Muscle layer of duodenum (tissue), 2 donors: ENCODE measurements around the gene RAP2A.

Experiments
- H3K27ac ChIP-seq: one replicate; pipeline ENCODE4 v1.7.0; 2013; ENCODE audit warnings: mild to moderate bottlenecking, low read length
- H3K27me3 ChIP-seq: one replicate; pipeline ENCODE4 v1.7.0; 2013; ENCODE audit warnings: low read depth, mild to moderate bottlenecking, control low read depth, low read length
- H3K36me3 ChIP-seq, 2 donors: one replicate each; pipeline ENCODE4 v1.7.0; 2013; ENCODE audit warnings: low read length in 2 of 2, control low read depth in 1 of 2, mild to moderate bottlenecking in 1 of 2; ENCODE audit not compliant: insufficient read depth in 2 of 2, control insufficient read depth in 1 of 2
- H3K4me1 ChIP-seq, 2 donors: one replicate each; pipeline ENCODE4 v1.7.0; 2013; ENCODE audit warnings: low read length in 2 of 2, mild to moderate bottlenecking in 2 of 2, control low read depth in 1 of 2, moderate library complexity in 1 of 2; ENCODE audit not compliant: insufficient read depth in 2 of 2, control insufficient read depth in 1 of 2
- H3K4me3 ChIP-seq, 2 donors: one replicate each; pipeline ENCODE4 v1.7.0; 2013; ENCODE audit warnings: low read length in 2 of 2, low read depth in 1 of 2, mild to moderate bottlenecking in 1 of 2
- H3K9me3 ChIP-seq, 2 donors: one replicate each; pipeline ENCODE4 v1.7.0; 2013; ENCODE audit warnings: low read length in 2 of 2, control low read depth in 1 of 2, mild to moderate bottlenecking in 1 of 2; ENCODE audit not compliant: control insufficient read depth in 1 of 2
- donor health status: healthy.

RAP2A gene

GRCh38 chr13:97423300-97424045 lies 10.5 kb upstream of the RAP2A start:
- H3K9me3 ChIP-seq: no peaks in the 10 kb centered on the region
- no peak overlapping the region for H3K4me3 ChIP-seq
- H3K4me1 ChIP-seq: no peaks in the 10 kb centered on the region
- H3K27me3 ChIP-seq: no peaks in the 10 kb centered on the region
- H3K36me3 ChIP-seq: no peaks in the 10 kb centered on the region
- no peak overlapping the region for H3K27ac ChIP-seq

GRCh38 chr13:97425590-97425989 lies 8.4 kb upstream of the RAP2A start:
- Histone ChIP-seq H3K36me3 (no peaks in the 10 kb centered on the region), H3K4me3 (no peak overlapping the region), H3K27me3 (no peaks in the 10 kb centered on the region), H3K4me1 (peaks cover 0 to 6% of the 10 kb centered on the region in 2 donors), H3K27ac (no peak overlapping the region), H3K9me3 (no peaks in the 10 kb centered on the region)

GRCh38 chr13:97426695-97427094 lies 7.3 kb upstream of the RAP2A start:
- H3K4me1 ChIP-seq: peaks cover 0 to 8% of the 10 kb centered on the region in 2 donors
- H3K27me3 ChIP-seq: no peaks in the 10 kb centered on the region
- no peaks in the 10 kb centered on the region for H3K9me3 ChIP-seq
- H3K36me3 ChIP-seq: no peaks in the 10 kb centered on the region
- no peak overlapping the region for H3K4me3 ChIP-seq
- no peak overlapping the region for H3K27ac ChIP-seq

- Histone ChIP-seq H3K27me3 (no peaks in the 10 kb centered on the region), H3K9me3 (no peaks in the 10 kb centered on the region), H3K4me1 (peaks cover 0 to 14% of the 10 kb centered on the region in 2 donors), H3K36me3 (peaks cover 0 to 4% of the 10 kb centered on the region in 2 donors), H3K27ac (no peak overlapping the region), H3K4me3 (peak overlapping the region; percentile 16 to 34)
Measured at GRCh38 chr13:97429681-97430081, 4.3 kb upstream of the RAP2A start.

GRCh38 chr13:97430296-97430695 lies 3.7 kb upstream of the RAP2A start:
- Histone ChIP-seq H3K9me3 (no peaks in the 10 kb centered on the region), H3K4me1 (peaks cover 0 to 14% of the 10 kb centered on the region in 2 donors), H3K4me3 (no peak overlapping the region), H3K27ac (no peak overlapping the region), H3K27me3 (no peaks in the 10 kb centered on the region), H3K36me3 (peaks cover 0 to 4% of the 10 kb centered on the region in 2 donors)

- peaks cover 0 to 4% of the 10 kb centered on the region in 2 donors for H3K36me3 ChIP-seq
- H3K27ac ChIP-seq: no peak overlapping the region
- no peaks in the 10 kb centered on the region for H3K9me3 ChIP-seq
- no peaks in the 10 kb centered on the region for H3K27me3 ChIP-seq
- H3K4me3 ChIP-seq: no peak overlapping the region
- peaks cover 3 to 21% of the 10 kb centered on the region in 2 donors for H3K4me1 ChIP-seq
Measured at GRCh38 chr13:97431171-97431764, 2.7 kb upstream of the RAP2A start.

DNA sequence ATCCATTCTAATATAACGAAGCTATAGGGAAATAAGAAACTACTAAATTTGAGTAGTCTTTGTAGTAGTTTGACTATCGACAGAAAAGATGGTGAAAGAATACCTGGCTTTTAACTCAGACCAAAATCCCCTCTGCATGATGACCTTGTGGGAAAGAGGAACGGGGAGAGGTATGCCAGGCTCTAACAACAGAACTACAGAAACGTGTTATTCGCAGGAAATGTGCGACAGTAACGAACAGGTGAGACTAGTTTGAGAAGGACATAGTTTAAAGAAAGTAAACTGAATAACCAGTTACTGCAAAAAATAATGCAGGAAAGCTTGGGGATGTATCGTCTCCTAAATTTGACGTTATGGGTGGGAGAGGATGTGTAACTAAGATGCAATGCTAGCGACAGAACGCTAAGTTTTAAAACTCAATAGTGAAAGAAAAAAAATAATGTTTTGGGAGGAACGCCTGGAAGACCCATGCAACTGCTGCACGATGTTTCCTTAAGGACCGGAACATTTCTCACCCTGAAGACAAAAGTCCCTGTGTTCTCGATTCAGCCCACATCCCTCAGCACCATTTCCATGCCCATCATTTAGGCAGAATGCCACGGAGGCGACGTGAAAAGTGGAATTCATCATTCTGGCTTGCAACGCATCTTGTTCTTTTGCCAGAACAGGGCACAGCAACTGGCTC lies 1.6 kb upstream of the RAP2A start:
- Histone ChIP-seq H3K27me3 (no peaks in the 10 kb centered on the region), H3K27ac (peak overlapping the region; percentile 77), H3K36me3 (peaks cover 0 to 4% of the 10 kb centered on the region in 2 donors), H3K9me3 (no peaks in the 10 kb centered on the region), H3K4me3 (peak overlapping the region; percentile 81 to 95), H3K4me1 (peaks cover 3 to 22% of the 10 kb centered on the region in 2 donors)

DNA sequence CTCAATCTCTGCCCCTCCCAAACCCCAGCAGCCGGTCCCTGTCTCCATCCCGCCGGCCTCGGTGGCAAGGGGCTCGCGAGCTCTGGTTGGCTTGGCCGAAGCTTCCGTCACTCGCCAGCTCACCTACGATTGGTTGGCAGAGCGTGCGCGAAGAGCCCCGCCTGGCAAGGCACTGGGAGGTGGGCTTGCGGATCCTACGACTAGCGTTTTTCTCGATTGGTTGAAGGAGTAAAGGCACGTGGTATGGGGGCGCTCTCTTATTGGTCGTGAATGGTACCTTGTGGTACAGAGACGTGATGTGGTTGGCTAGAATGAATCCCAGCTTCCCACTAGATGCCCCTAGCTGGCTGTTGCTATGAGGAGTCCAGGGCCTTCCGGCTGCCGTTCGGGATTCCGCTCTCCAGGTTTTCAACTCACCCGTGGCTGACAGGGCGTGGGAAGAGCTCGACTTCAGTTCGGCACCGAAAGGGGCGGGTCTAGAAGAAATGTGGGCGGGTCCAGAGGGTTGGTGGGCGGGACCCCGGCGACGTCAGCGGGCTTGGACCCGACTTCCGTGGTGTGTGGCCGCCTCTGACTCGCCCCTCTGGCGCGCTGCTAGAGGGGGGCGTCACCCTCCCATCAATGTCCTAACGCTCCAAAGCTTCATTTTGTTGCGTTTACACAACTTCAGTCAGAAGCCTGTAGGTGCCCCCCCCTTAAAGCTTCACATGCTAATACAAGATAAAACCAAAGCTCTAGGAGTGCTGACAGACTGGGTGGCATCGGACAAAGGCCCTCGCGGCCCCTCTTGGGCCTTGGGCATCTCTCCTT lies 847 bp upstream of the RAP2A start:
- peaks cover 0 to 4% of the 10 kb centered on the region in 2 donors for H3K36me3 ChIP-seq
- H3K9me3 ChIP-seq: no peaks in the 10 kb centered on the region
- peak overlapping the region; percentile 89 to 95 for H3K4me3 ChIP-seq
- H3K4me1 ChIP-seq: peaks cover 3 to 22% of the 10 kb centered on the region in 2 donors
- no peaks in the 10 kb centered on the region for H3K27me3 ChIP-seq
- peak overlapping the region; percentile 99 for H3K27ac ChIP-seq

DNA sequence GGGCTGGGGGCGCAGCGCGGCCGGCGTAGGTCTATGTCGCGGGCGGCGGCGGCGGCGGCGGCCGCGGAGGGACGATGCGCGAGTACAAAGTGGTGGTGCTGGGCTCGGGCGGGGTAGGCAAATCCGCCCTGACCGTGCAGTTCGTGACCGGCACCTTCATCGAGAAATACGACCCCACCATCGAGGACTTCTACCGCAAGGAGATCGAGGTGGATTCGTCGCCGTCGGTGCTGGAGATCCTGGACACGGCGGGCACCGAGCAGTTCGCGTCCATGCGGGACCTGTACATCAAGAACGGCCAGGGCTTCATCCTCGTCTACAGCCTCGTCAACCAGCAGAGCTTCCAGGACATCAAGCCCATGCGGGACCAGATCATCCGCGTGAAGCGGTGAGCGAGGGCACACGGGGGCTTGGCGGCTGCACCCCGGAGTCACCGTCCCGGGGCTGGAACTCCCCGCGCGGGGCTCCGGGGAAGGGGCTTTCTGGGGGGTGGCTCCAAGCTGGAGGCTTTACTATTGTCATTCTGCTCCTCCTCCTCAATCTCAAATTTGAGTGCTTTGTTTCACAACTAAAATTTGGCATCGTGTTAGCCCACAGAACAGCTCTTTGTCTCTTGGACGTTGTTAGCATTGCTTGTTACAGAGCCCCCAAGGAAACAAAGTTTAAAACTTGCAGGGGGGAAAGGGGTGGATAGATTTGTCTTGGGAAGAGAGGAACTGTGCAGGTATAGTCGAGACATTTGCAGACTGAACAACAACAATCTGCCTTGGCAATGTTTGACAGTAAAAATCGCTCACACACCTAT lies 630 bp downstream of the RAP2A start:
- H3K9me3 ChIP-seq: no peaks in the 10 kb centered on the region
- H3K36me3 ChIP-seq: peaks cover 0 to 4% of the 10 kb centered on the region in 2 donors
- no peaks in the 10 kb centered on the region for H3K27me3 ChIP-seq
- peak overlapping the region; percentile 54 for H3K27ac ChIP-seq
- peak overlapping the region; percentile 81 to 83 for H3K4me3 ChIP-seq
- peaks cover 3 to 22% of the 10 kb centered on the region in 2 donors for H3K4me1 ChIP-seq

GRCh38 chr13:97435323-97435722 lies 1.4 kb downstream of the RAP2A start:
- Histone ChIP-seq H3K27me3 (no peaks in the 10 kb centered on the region), H3K4me3 (peak overlapping the region; percentile 81 to 83), H3K4me1 (peaks cover 3 to 19% of the 10 kb centered on the region in 2 donors), H3K9me3 (no peaks in the 10 kb centered on the region), H3K36me3 (peaks cover 0 to 4% of the 10 kb centered on the region in 2 donors), H3K27ac (peak overlapping the region; percentile 54)
